Measurements from ENCODE around the gene LTBP2.

LTBP2 gene

GRCh38 chr14:74503291-74503937, 108.6 kb downstream of the LTBP2 start:
- no peak for DNase-seq

GRCh38 chr14:74502236-74503019, 109.6 kb downstream of the LTBP2 start:
- peak; percentile 62 for DNase-seq

- DNase-seq = no peak
Observed at GRCh38 chr14:74501691-74502090, 110.3 kb downstream of the LTBP2 start.

GRCh38 chr14:74501135-74501614, 110.9 kb downstream of the LTBP2 start:
- DNase-seq = peak; percentile 39

GRCh38 chr14:74500417-74501134, 111.5 kb downstream of the LTBP2 start:
- no peak for DNase-seq

GRCh38 chr14:74495356-74495755, 116.7 kb downstream of the LTBP2 start:
- no peak for DNase-seq

- DNase-seq = peak; percentile 97
Observed at GRCh38 chr14:74493343-74494261, 118.4 kb downstream of the LTBP2 start, which contains the start of gene ISCA2. Gene ISCA2 (plus strand): TSS chr14:74493765. CDS start chr14:74493775, 10 bp downstream.

- peak; percentile 8 for DNase-seq
Observed at GRCh38 chr14:74492776-74493342, 119.2 kb downstream of the LTBP2 start, which contains the start of gene NPC2. Gene NPC2 (minus strand): TSS chr14:74493305. CDS start chr14:74493274, 31 bp downstream.

GRCh38 chr14:74491956-74492775, 119.9 kb downstream of the LTBP2 start:
- peak; percentile 60 for DNase-seq

- no peak for DNase-seq
Observed at GRCh38 chr14:74490486-74490885, 121.6 kb downstream of the LTBP2 start.

- DNase-seq = peak; percentile 71
Observed at GRCh38 chr14:74488786-74489397, 123.1 kb downstream of the LTBP2 start.

- no peak for DNase-seq
Observed at GRCh38 chr14:74486164-74486563, 125.9 kb downstream of the LTBP2 start.

- no peak for DNase-seq
Observed at GRCh38 chr14:74483321-74483720, 128.7 kb downstream of the LTBP2 start.

GRCh38 chr14:74482571-74482970, 129.5 kb downstream of the LTBP2 start:
- no peak for DNase-seq

- no peak for DNase-seq
Observed at GRCh38 chr14:74480046-74480445, 132.0 kb downstream of the LTBP2 start.

GRCh38 chr14:74478996-74479635, 132.9 kb downstream of the LTBP2 start:
- no peak for DNase-seq

GRCh38 chr14:74476607-74477006, 135.4 kb downstream of the LTBP2 start:
- no peak for DNase-seq

- no peak for DNase-seq
Observed at GRCh38 chr14:74476107-74476506, 135.9 kb downstream of the LTBP2 start.

- DNase-seq = no peak
Observed at GRCh38 chr14:74475678-74476077, 136.4 kb downstream of the LTBP2 start.

- DNase-seq = no peak
Observed at GRCh38 chr14:74474376-74474775, 137.7 kb downstream of the LTBP2 start.
